Measurements from ENCODE around the gene SNX24.

DNA sequence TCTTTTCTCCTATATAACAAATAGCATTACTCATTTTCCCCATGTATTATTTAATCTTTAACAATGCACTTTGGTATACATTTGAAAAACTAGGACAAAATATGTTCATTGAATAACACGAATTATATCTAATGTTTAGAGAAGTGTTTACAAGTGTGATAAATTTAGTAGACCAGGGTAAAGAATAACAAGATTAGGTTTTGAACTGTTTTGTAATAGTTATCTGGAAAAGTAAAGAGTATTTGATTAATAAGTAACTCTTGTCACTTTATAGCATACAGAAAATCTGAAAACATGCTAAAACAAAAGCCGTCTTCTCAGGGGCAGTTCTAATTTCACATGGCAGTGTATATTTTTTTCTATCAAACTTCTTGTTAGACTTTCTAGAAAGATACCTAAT, 132.7 kb downstream of the SNX24 start:
- TF ChIP-seq GATA2 (IDR thresholded peaks at IDR 0.05; ENCODE audit: low read depth, low read length) (no peak), GATA3 (IDR thresholded peaks at IDR 0.05; ENCODE audit: low read depth, low read length) (no peak)

All from SH-SY5Y (cell line).